Endothelial cell (in vitro differentiated cells): Measurements from ENCODE around the gene CAV1. TPM values are rescaled to one million over a fixed set of nuclear protein-coding genes. Genes with fewer than 3 reads are reported as not detected.

Experiments
- DNase-seq: peaks from one replicate; pipeline ENCODE4 v3.0.0; 2021; ENCODE audit warnings: low spot score
- H3K27ac Mint-ChIP-seq: one replicate; pipeline ENCODE4 v1.8.0; 2021; ENCODE audit warnings: mixed read lengths, inconsistent platforms; ENCODE audit not compliant: unreplicated experiment
- H3K27me3 Mint-ChIP-seq: one replicate; pipeline ENCODE4 v1.8.0; 2021; ENCODE audit warnings: mild to moderate bottlenecking, moderate library complexity, mixed read lengths, inconsistent platforms; ENCODE audit not compliant: unreplicated experiment
- H3K36me3 Mint-ChIP-seq: one replicate; pipeline ENCODE4 v1.8.0; 2021; ENCODE audit warnings: mild to moderate bottlenecking, low read depth, mixed read lengths, inconsistent platforms; ENCODE audit not compliant: unreplicated experiment
- H3K4me1 Mint-ChIP-seq: one replicate; pipeline ENCODE4 v1.8.0; 2021; ENCODE audit warnings: mild to moderate bottlenecking, mixed read lengths, inconsistent platforms; ENCODE audit not compliant: unreplicated experiment
- H3K4me3 Mint-ChIP-seq: one replicate; pipeline ENCODE4 v1.8.0; 2021; ENCODE audit warnings: mild to moderate bottlenecking, mixed read lengths, inconsistent platforms; ENCODE audit not compliant: unreplicated experiment
- H3K9me3 Mint-ChIP-seq: one replicate; pipeline ENCODE4 v1.8.0; 2021; ENCODE audit warnings: mixed read lengths, inconsistent platforms; ENCODE audit not compliant: unreplicated experiment
- CTCF ChIP-seq: fragments of 200-600 bp; sonication (generic); IDR thresholded peaks from one replicate; pipeline ENCODE4 v1.5.0; 2021; ENCODE audit warnings: antibody characterized with exemption; ENCODE audit not compliant: unreplicated experiment
- total RNA-seq: library from RNA; stranded (reverse); fragmentation: NEBNext Ultra II Directional; extraction: Animal tissue kit (Norgen Biotek cat#: 25700); gene quantifications from one replicate; pipeline ENCODE4 v1.2.1, GENCODE V29; 2021; ENCODE audit not compliant: unreplicated experiment

The CAV1 gene
- total RNA-seq, 1 donor from 2014 or later = 48.2 TPM

DNA sequence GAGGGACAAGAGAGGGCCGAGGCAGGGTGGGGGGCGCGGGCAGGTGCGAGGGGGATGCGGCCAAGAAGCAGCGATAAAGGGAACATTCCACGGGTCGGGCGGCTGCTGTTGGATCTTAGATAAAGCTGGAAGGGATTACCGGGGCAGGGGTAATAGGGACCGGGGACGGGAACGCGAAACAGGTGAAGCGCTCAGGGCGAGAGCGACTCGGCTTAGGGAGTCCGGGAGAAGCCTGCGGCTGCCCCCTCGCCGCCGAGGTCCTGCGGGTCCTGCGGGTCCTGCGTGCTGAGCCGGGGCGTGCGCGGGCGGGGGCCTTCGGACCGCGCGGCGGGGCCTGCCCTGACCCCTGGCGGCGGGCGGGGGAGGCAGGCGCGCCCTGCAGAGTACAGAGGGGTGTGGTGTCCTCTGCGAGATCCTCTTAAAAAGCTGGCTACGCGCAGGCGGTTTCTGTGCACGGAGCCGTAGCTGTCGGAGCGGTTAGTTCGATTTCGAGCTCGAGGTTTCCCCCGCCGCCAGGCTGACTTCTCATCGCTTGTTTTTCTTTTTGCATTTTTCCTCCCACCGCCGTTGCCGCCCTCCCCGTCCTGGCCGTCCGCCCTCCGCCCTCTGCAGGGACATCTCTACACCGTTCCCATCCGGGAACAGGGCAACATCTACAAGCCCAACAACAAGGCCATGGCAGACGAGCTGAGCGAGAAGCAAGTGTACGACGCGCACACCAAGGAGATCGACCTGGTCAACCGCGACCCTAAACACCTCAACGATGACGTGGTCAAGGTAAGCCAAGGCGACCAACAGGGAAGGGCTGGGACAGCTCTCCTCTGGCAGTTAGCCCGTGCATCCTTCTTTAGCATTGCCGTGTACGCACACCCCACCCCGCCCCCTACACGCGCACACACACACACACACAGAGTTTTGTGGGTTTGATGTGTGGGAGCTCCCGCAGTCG is 1.4 kb downstream of the CAV1 start:
- H3K27ac Mint-ChIP-seq = no peak overlapping the region
- peak overlapping the region; percentile 91 for H3K4me3 Mint-ChIP-seq
- H3K9me3 Mint-ChIP-seq = no peaks in the 10 kb centered on the region
- TF ChIP-seq CTCF = peak; percentile 78
- peaks cover 6% of the 10 kb centered on the region for H3K36me3 Mint-ChIP-seq
- peak; percentile 84 for DNase-seq
- H3K27me3 Mint-ChIP-seq = peaks cover 9% of the 10 kb centered on the region
- H3K4me1 Mint-ChIP-seq = peaks cover 28% of the 10 kb centered on the region

GRCh38 chr7:116526897-116527296 is 2.1 kb downstream of the CAV1 start:
- no peak for DNase-seq
- Mint-ChIP-seq H3K4me3 (peak overlapping the region; percentile 90), H3K27me3 (peaks cover 9% of the 10 kb centered on the region), H3K27ac (no peak overlapping the region), H3K9me3 (no peaks in the 10 kb centered on the region), H3K36me3 (peaks cover 6% of the 10 kb centered on the region), H3K4me1 (peaks cover 26% of the 10 kb centered on the region)
- no peak for TF ChIP-seq CTCF

DNA sequence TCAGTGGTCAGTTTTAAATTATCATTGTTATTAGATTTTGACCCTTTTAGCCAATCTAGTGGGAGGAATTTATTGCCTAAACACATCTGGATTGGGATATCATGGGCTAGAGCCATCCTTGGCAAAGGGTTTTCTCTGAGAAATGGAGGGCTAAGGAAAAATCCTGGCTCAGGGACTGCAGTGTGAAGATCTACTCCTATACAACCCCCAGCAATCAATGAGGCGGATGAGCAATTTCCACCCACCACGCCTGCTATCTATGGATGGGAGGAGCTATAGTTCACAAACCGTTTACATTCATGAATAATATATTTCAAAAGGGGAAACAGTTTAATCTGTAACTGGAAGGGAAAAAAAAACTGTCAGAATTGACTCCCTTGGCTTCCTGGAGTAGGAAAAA is 2.7 kb downstream of the CAV1 start:
- no peak for TF ChIP-seq CTCF
- DNase-seq = no peak
- no peak overlapping the region for H3K4me3 Mint-ChIP-seq
- peaks cover 9% of the 10 kb centered on the region for H3K27me3 Mint-ChIP-seq
- H3K9me3 Mint-ChIP-seq = no peaks in the 10 kb centered on the region
- H3K36me3 Mint-ChIP-seq = peaks cover 6% of the 10 kb centered on the region
- H3K4me1 Mint-ChIP-seq = peaks cover 21% of the 10 kb centered on the region
- H3K27ac Mint-ChIP-seq = no peak overlapping the region

DNA sequence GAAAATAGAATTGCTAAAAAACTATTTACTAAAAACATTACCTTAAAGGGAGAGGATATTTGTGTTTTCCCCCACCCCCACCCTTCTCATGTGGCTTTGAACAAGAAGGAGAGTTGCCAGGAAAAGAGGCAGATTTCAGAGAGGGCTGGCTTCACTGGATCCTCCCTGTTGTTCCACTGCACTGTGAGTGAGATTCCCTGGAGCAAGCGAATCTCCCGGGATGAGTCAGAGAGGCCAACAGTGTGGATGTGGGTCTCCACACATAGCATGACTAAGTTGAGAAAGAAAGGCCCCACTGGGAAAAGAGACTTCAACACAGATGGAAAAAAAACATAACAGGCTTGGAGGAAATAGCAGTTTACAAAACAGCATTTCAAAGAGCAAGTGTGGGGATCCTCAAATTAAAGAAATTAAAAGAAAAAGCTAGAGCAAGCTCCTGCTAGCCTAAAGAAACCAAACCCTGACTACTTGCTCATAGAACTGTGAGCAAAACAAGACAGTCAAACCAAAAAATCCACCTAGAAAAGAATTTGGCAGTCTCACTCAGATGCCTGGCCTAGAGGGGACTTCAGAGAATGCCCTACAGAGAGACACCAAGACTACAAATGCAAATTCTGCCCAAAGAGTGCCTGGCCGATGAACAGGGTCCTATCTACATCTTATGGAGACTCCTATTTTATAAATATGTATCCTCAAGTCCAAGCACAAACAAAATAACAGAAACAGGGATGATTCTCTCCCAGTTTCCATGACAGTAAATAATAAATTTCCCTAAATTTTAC is 3.4 kb downstream of the CAV1 start:
- Mint-ChIP-seq H3K27me3 (peaks cover 9% of the 10 kb centered on the region), H3K4me1 (peaks cover 21% of the 10 kb centered on the region), H3K4me3 (no peak overlapping the region), H3K9me3 (no peaks in the 10 kb centered on the region), H3K27ac (no peak overlapping the region), H3K36me3 (peaks cover 6% of the 10 kb centered on the region)
- TF ChIP-seq CTCF = no peak
- no peak for DNase-seq
